HepG2 (cell line): Measurements from ENCODE around the gene SPOP. TPM values are rescaled to one million over a fixed set of nuclear protein-coding genes. Genes with fewer than 3 reads are reported as not detected.
A peak's percentile ranks its signal among the peaks of the same experiment; 100 is the strongest.

Experiments
- BORCS8-MEF2B ChIP-seq: sonication (generic); formaldehyde crosslinking; IDR thresholded peaks from 2 replicates; pipeline ENCODE4 v1.8.0; 2022; ENCODE audit warnings: mild to moderate bottlenecking, missing genetic modification reagents
- CBX5 ChIP-seq: sonication (generic); formaldehyde crosslinking; IDR thresholded peaks from 2 replicates; pipeline ENCODE4 v1.4.0; 2020; ENCODE audit warnings: missing genetic modification reagents, borderline replicate concordance
- KLF13 ChIP-seq: sonication (generic); formaldehyde crosslinking; IDR thresholded peaks from 2 replicates; pipeline ENCODE4 v1.4.0; 2020; ENCODE audit warnings: mild to moderate bottlenecking, missing genetic modification reagents
- PITX1 ChIP-seq: sonication (generic); formaldehyde crosslinking; IDR thresholded peaks from 2 replicates; pipeline ENCODE4 v1.5.1; 2020; ENCODE audit warnings: mild to moderate bottlenecking, missing genetic modification reagents
- REXO4 ChIP-seq: sonication (generic); formaldehyde crosslinking; IDR thresholded peaks from 2 replicates; pipeline ENCODE4 v1.8.0; 2022; ENCODE audit warnings: missing genetic modification reagents, mild to moderate bottlenecking, borderline replicate concordance
- SAFB2 ChIP-seq: sonication (generic); formaldehyde crosslinking; IDR thresholded peaks from 2 replicates; pipeline ENCODE4 v1.5.1; 2020; ENCODE audit warnings: missing genetic modification reagents, low read depth, mild to moderate bottlenecking, borderline replicate concordance
- SMAD9 ChIP-seq: sonication (generic); formaldehyde crosslinking; IDR thresholded peaks from 2 replicates; pipeline ENCODE4 v1.5.1; 2020; ENCODE audit warnings: mild to moderate bottlenecking, missing genetic modification reagents
- THYN1 ChIP-seq: sonication (generic); formaldehyde crosslinking; IDR thresholded peaks from 2 replicates; pipeline ENCODE4 v1.8.1; 2023; ENCODE audit warnings: low read depth, mild to moderate bottlenecking, moderate library complexity, missing genetic modification reagents, borderline replicate concordance
- ZBTB44 ChIP-seq: sonication (generic); formaldehyde crosslinking; IDR thresholded peaks from 2 replicates; pipeline ENCODE4 v1.4.0; 2020; ENCODE audit warnings: missing genetic modification reagents
- ZKSCAN1 ChIP-seq: fragments of 150-350 bp; IDR thresholded peaks from 2 replicates; pipeline ENCODE4 v1.6.1; 2014; ENCODE audit warnings: low read length
- ZKSCAN8 ChIP-seq: IDR thresholded peaks from 2 replicates; pipeline ENCODE4 v1.6.1; 2016; ENCODE audit warnings: borderline replicate concordance, missing genetic modification reagents, missing compliant biosample characterization
- ZNF225 ChIP-seq: sonication (generic); formaldehyde crosslinking; IDR thresholded peaks from 2 replicates; pipeline ENCODE4 v1.4.0; 2020; ENCODE audit warnings: mild to moderate bottlenecking, missing genetic modification reagents
- ZNF276 ChIP-seq: sonication (generic); formaldehyde crosslinking; IDR thresholded peaks from 2 replicates; pipeline ENCODE4 v1.4.0; 2020; ENCODE audit warnings: mild to moderate bottlenecking, low read depth, missing genetic modification reagents
- ZNF407 ChIP-seq: sonication (generic); formaldehyde crosslinking; IDR thresholded peaks from one replicate; pipeline ENCODE4 v1.5.1; 2020; ENCODE audit warnings: mild to moderate bottlenecking, missing genetic modification reagents; ENCODE audit errors: not compliant biosample characterization
- ZNF678 ChIP-seq: sonication (generic); formaldehyde crosslinking; IDR thresholded peaks from 2 replicates; pipeline ENCODE4 v1.4.0; 2020; ENCODE audit warnings: mild to moderate bottlenecking, missing genetic modification reagents
- ZNF7 ChIP-seq: IDR thresholded peaks from 2 replicates; pipeline ENCODE4 v1.6.1; 2016; ENCODE audit warnings: missing biosample characterization, missing genetic modification reagents
- ZSCAN20 ChIP-seq: sonication (generic); formaldehyde crosslinking; IDR thresholded peaks from 2 replicates; pipeline ENCODE4 v1.4.0; 2020; ENCODE audit warnings: missing genetic modification reagents, mild to moderate bottlenecking, borderline replicate concordance
- polyA plus RNA-seq, 8 experiments: library from polyadenylated mRNA; depleted of rRNA in 3 of 8; stranded (reverse) in 7 of 8; unstranded in 1 of 8; fragments of >200 nt; fragmentation: Illumina TruSeq in 4 of 8; extraction: Trizol in 4 of 8; gene quantifications; 2 replicates each; pipeline versions ENCODE4 v1.2.1 to v1.2.3, GENCODE V29; 2011 to 2016; ENCODE audit warnings: low read depth in 4 of 8, missing spikeins in 1 of 8, mixed read lengths in 1 of 8; ENCODE audit not compliant: insufficient read depth in 1 of 8
- total RNA-seq, 5 experiments: library from RNA; depleted of rRNA; stranded (reverse); fragments of >200 nt; fragmentation: Illumina TruSeq; extraction: Trizol; gene quantifications; 2 replicates each; pipeline ENCODE4 v1.2.3, GENCODE V29; 2016; ENCODE audit warnings: low read depth in 1 of 5

SPOP gene
- total and polyA plus RNA-seq, 2 of the 13 experiments (the other 11 are each of a cell fraction or from before 2014, with no cell fraction given): 52.8 to 60.8 TPM

GRCh38 chr17:49676276-49676868 is 1.5 kb downstream of the SPOP start (continued):
- TF ChIP-seq CBX5 (no peak), ZKSCAN8 (CRISPR knock-in tag) (no peak), ZSCAN20 (CRISPR knock-in tag) (no peak), ZNF7 (peak; percentile 45; the same call in 1 of the 2 replicates), SAFB2 (CRISPR knock-in tag) (no peak), ZBTB44 (CRISPR knock-in tag) (no peak), SMAD9 (no peak), THYN1 (CRISPR knock-in tag) (no peak), BORCS8-MEF2B (CRISPR knock-in tag) (no peak), ZNF276 (CRISPR knock-in tag) (no peak), ZKSCAN1 (no peak), ZNF225 (no peak), REXO4 (CRISPR knock-in tag) (no peak), ZNF678 (CRISPR knock-in tag) (no peak), KLF13 (CRISPR knock-in tag) (no peak), ZNF407 (CRISPR knock-in tag) (no peak), PITX1 (no peak)
